Inflammatory macrophage treated with lipopolysaccharide for 1 hour (primary cell): ENCODE data around the gene TMEM147.

ENCODE experiments used
- DNase-seq, 2 donors: peaks; one replicate each; pipeline ENCODE4 v3.0.0-alpha.2; 2020 to 2022

The TMEM147 gene

DNA sequence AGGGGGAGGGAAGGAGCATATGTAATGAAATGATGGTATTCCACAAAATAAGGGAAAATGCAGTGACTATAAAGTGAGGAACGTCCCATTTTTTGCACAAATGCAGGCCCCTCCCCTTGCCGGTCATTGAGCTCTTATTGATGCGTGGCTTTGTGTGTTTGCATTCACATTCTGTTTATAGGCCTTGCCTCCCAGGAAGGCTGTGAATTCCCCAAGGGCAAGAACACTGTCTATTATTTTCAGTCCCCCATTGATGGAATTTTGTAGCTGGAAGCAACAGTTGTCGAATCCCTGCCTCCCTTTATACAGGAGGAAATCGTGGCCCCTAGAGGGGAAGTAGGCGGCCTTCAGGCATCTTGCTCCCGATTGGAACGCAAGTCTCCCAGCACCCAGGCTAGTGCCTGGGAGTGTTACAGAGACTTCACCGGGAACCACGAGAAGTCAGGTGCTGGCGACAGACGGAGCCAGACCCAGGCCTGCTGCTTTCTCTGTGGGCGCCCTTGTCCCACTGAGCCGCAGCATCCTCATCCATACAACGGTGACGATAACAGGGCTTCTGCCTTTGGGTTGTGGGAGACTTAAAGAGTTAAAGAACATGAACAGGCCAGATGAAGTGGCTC, 24.2 kb upstream of the TMEM147 start:
- no peak for DNase-seq

DNA sequence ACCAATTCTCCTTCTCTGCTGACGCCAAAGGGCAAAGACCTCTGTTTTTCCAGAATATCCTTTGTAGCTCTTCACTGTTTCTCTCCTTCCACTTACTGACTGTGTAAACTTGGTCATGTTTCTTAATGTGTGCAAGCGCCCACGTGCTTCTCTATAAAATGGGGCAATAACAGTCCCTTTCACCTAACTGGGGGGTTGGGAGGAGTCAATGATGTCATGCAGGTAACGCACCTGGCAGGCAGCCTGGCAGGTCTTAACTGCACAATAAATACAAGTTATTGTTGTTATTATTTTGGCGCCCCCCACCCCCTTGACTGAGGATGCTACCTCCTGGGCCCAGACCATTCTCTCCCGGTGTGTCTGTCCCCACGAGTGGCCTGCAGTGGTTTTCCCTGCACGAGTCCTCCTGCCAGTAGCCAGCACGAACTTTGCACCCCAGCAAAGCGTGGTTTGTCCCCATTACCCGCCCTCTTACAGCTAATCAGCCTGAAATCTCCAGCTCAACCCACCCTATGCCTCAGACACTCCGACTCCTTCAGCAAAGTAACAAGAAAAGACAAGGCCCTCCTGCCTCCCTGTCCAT, 22.6 kb upstream of the TMEM147 start:
- DNase-seq = no peak

DNA sequence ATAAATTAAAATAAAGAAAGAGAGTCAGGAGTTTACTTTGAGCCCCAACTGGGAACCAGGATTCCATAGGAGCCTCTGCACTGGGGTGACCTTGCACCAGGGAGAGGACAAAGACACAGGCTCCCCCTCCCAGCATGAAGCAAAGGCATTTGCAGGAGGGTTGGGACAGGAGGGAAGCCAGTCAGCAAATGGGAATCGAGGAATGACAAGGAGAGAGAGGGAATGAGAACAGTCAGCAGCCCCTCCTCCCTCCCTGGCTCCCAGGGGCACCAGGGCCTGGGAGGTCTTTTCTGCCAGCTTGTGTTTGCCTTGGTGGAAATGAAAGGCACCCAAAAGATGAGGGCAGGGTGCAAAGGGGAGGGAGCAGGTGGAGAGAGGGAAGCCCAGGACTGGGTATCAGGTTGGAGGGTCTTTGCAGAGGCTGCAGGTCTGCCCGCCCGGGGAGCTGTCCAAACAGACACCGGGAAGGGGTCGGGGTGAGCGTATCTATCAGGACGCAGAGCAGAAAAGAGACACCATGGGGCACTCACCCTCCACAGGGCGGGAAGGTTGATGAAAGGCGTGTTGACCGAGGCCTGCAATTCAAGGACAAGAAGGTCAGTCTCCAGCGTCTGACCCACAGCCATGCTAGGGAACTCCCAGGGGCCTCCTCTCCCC, 21.1 kb upstream of the TMEM147 start:
- DNase-seq = no peak

DNA sequence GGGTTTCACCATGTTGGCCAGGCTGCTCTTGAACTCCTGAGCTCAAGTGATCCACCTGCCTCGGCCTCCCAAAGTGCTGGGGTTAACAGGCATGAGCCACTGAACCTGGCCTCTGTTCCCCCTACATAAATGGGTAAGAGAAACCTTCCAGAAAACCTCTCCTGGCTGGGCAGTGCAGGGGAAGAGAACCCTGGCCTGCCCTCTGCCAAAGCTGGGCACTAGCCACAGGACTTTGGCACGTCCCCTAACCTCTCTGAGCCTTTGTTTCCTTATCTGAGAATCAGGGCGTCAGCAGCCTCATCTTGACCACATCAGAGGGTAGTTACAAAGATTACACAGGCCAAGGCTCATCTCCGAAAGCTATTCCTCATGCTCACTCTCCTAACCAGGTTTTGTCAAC, 19.6 kb upstream of the TMEM147 start:
- DNase-seq = no peak

DNA sequence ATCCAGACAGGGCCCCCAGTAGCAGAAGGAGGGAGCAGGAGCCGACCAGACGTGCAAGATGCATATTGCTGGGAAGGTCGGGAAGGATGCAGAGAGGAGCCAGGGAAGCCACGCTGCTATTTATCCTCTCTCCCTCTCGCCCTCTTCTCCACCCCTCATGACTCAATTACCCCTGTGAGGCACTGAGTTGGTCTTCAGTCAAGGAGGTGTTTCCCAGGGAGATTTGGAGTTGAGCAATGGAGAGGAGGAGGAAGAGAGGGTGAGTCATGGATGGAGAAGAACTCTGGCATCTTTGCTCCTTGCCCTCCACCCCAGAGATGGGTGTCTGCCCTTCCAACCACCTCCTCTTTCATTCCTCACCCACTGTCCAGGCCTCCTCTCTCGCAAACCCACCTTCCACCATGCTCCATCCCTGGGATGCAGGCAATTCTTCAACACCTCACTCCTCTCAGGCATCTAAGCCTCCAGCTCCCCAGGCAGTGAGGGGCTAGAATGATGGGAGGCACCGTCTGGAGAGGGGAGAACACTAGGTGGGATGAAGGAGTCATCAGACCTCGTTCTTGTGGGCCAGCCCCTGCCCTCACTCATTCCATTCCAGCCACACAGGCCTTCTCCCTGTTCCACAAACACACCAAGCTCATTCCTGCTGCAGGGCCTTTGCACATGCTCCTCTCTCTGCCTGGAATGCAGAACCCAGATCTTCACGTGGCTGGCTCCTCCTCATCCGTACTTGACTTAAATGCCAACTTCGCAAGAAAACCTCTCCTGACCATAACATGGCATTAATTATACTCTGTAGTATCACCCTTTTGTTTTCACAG, 17.0 kb upstream of the TMEM147 start, which contains the start of gene SBSN:
Gene SBSN (minus strand): TSS at position 94 of the 821 bp plus-strand sequence. CDS start 30 bp downstream, at position 64.
- DNase-seq = peak; percentile 23 to 63

DNA sequence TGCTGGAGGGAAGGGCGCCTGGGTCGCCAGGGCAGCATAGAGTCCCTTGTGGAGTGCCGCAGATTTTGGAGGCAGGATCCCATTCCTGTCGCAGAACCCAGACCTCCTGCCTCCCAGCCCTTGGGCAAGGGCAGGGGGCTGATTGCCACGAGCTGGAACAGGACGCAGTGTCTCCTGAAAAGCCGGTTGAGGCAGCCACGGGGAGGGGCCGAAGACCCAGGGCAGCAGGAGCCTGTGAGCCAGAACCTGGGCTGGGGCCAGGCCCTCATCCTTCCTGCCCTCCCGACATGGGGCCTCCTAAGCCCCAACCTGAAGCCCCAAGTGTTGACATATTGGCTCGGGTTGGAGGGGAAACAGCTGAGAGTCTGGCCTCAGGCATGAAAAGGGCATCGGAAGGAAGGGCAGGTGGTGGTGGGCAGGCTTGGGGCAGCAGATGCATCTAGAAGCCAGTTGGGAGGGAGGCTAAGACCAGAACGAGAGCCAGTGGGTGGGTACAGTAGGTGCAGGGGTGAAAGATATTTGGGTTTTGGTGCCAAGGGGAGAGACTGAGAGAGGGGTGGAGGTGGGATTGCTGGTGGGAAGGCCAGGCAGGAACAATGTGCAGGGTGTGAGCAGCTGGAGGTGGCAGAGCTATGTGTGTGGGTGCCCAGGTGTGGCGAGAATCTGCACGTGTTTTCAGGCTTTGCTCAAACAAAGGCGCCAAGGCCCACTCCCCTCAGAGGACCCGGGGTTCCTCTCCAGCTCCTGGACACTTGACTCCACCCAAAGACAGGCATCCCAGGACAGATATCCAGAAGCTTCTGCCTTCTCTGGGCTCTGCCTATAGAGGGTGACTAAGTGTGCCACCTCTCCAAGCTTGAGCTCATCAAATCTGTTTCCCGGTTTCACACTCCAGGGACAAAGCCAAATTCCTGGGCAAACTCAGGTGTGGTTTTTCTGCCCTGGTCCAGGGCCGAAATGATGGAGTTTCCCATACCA, 15.9 kb upstream of the TMEM147 start:
- no peak for DNase-seq

DNA sequence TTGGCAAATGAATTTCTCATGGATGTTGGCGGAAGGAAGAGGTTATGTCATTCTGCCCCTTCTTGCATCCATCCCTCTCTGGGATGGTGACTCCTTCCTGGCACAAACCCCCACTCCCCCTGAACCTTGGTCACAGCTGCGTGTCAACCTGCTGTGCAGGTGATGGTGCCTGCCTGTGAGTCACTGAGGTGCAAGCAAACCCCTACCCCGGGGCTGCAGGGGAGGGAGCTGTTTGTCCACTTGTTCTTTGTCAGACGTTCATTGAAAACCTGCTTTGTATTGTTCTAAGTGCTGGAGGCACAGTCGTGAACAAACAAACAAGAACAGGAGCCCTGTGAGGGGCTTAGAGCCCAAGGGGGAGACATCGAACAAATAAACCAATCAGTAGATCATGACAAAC, 14.1 kb upstream of the TMEM147 start:
- no peak for DNase-seq

DNA sequence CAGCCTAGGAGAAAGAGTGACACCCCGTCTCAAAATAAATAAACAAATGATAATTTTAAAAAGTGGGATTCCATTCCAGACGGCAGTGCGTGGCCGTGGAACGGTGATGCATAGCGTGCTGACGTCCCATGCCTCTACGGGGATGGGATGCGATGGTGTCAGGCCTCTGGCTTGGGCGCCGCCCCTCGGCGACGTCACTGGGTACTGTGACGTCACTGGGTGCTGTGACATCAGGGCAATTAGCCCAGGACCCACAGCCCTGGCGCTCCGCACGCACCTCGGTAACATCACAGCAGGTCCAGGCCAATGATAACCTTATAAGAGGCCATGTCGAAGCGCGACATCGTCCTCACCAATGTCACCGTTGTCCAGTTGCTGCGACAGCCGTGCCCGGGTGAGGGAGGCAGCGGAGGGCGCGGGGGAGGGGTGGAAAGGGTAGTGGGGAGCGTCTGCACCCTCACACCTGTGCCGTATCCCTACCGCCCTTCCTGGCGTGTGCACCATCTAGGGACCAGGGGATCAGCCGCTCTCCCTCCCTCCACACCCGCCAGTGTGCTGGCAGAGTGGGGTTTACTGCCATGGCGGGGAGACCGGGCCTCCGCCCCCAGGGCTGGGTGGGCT, 12.1 kb upstream of the TMEM147 start, which contains the start of gene GAPDHS:
Gene GAPDHS (plus strand): TSS at position 256 of the 621 bp plus-strand sequence. CDS start 72 bp downstream, at position 328.
- DNase-seq = no peak

DNA sequence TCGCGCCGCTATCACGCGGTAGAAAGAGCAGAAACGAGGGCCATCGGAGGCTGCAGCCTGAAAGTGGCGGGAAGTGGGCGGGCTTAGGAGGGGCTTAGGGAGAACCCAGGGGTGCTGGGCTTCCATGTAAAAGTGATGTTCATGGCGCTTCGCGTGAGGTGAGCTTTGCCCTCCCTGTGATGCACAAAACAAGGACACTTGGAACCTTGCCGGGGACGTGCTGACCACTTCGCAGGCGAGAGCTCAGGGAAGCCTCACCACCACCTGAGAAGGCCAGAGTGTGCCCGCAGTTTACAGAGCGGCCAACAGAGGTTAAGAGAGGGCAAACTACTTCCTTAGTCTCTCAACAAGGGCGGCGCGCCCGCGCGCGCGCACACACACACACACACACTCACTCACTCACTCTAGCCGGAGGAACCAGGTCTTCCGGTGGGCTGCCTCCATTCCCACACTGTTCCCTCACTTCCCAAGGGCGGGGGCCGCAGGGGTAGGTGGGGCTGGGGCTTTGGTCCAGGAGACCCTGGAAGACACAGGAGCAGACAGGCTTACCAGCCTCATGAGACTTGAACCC, 11.5 kb upstream of the TMEM147 start:
- DNase-seq = peak; percentile 15 to 18

DNA sequence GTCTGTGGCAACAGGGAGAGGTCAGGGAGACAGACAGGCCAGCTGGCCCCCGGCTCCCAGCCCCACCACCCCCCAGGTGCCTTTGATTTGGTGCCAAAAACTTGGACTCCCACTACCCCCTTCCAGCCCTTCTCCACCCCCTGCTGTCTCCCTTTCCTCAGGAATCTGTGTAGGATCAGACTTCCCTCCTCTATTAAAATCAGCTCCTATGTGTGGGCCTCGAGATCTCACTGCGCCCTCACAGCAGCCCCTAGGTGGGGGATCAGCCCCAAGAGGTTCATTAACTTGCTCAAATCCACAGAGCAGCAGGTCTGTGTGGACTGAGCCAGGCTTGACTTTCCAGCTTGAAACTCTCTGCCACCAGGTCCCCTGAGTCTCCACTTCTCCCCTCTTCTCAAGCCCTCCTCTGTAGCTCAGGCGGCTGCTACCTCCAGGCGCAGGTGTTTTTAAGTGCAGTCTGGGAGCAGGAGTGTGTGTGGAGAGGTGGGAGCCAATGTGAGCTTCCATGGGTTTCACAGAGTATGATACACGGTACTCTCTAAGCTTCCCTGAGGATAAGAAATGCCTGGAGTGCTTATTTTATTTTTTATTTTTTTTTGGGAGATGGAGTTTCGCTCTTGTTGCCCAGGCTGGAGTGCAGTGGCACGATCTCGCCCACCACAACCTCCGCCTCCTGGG, 10.5 kb upstream of the TMEM147 start:
- DNase-seq = no peak

DNA sequence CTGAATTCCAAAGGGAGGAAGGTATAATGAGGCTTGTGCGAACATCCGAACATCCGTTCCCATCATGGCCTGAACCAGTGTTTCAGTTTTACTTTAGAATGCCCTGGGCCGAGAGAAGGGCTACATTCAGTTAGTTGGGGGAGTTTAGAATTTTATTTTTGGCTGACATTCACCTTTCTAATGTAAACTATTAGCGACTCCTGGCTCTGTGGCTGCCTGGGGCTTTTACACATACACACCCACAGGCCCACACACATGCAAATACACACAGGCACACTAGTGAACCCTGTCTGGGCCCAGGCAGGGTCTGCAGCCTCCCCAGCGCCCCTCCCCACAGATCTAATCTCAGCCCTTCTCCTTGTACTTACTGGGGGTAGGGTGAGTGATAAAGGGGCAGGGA, 6.1 kb upstream of the TMEM147 start:
- no peak for DNase-seq

DNA sequence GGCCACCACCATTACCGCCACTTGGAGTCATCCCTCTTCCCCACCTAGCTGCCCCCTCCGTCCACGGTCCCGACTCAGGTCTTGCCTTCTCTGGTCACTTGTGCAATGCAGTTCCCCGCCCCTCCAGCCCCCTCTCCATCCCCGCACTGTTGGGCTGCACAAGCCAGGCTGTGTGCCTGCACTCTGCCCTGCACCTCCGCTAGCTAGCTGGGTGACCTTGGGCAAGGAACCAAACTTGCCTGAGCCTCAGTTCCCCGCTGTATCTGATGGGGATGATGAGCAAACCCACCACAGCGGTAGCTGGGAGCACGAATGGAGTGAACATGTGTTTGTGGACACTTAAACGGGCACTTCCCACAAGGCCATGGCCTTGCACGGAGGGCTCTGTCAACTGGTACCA, 5.6 kb upstream of the TMEM147 start:
- DNase-seq = no peak

DNA sequence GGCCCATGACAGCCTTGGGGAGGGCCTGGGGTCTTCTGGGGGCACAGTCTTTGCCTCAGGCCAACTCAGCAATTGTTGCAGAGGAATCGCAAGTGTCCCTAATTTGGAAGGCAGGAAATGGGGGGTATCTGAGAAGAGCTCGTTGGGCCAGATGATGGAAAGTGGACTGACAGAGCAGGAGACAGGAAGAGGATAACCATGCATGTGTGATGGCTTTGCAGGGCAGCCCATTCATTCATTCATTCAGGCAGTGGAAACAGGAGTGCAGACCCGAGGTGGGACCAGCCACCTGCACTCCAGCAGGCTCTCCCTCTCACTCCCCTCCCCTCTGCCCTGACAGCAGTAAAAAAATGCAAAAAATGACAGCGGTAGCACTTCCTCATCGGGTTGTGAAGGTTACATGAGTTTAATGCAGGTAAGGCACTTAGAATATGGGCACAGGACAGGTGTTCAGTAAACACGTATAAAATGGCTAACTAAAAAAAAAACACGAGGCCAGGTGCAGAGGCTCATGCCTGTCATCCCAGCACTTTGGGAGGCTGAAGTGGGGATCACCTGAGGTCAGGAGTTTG, 5.0 kb upstream of the TMEM147 start:
- no peak for DNase-seq

DNA sequence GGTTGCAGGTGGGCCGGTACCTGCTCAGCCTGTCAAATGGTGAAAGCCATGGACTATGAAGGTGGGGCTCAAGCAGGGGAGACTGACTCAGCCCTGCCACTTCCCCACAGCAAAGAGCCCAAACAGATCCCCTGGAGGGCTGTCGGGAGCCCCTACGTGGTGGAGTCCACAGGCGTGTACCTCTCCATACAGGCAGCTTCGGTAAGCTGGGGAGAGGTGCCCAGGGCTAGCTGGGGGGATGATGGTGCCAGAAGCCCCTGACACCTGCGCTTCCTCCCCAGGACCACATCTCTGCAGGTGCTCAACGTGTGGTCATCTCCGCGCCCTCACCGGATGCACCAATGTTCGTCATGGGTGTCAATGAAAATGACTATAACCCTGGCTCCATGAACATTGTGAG, 3.2 kb upstream of the TMEM147 start:
- DNase-seq = no peak

DNA sequence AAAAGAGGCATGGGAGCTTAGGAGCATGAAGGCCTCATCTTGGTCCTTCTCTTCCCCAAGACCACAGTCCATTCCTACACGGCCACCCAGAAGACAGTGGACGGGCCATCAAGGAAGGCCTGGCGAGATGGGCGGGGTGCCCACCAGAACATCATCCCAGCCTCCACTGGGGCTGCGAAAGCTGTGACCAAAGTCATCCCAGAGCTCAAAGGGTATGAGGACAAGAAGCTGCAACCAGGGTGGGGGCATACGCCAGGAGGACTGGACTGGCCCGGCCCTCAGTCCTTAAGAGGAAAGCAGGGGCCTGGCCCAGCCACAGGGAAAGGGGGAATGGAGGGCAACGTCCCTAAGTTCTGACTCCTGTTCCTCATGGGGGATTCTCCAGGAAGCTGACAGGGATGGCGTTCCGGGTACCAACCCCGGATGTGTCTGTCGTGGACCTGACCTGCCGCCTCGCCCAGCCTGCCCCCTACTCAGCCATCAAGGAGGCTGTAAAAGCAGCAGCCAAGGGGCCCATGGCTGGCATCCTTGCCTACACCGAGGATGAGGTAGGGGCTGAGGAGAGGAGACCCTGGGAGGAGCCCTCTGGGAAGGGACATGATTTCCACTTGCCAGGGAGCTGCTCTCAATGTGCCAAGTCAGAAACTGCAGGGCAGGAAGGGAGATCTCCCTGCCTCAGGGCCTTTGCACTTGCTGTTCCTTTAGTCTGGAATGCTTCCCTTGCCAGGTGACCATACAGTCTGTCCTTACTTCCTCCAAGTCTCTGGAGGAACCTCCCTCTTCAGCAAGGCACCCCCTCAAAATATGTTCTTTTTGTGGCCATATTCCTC, 1.9 kb upstream of the TMEM147 start:
- no peak for DNase-seq

DNA sequence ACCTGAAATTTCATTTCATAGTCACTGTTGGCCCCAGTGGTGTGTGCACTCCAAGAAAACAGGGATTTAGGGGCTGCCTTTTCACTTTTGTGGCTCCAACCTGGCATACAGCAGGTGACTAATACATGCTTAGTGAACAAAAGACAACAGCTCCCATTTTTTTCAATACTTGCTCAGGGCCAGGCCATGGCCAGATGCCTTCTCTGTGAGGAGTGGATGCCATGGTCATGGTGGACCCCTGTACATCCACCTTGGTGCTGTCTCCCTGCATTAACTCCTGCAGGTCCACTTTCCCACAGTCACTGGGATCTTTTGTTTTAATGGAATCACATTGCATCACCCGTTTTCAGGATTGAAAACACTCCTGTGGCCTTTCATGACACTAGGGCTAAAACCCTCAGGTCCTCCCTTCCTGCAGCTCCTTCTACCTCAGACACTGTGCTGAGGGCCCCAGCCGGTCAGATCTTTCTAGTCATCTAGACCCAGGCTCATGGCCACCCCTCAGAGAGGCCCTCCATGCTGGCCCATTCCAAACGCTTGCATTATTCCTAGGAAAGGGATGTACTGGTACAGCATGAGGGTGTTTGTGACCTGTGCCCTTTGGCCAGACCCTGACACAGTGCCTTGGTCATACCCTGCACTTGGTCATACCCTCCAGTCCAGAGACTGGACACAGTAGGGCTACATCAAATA, 1.2 kb upstream of the TMEM147 start:
- no peak for DNase-seq

DNA sequence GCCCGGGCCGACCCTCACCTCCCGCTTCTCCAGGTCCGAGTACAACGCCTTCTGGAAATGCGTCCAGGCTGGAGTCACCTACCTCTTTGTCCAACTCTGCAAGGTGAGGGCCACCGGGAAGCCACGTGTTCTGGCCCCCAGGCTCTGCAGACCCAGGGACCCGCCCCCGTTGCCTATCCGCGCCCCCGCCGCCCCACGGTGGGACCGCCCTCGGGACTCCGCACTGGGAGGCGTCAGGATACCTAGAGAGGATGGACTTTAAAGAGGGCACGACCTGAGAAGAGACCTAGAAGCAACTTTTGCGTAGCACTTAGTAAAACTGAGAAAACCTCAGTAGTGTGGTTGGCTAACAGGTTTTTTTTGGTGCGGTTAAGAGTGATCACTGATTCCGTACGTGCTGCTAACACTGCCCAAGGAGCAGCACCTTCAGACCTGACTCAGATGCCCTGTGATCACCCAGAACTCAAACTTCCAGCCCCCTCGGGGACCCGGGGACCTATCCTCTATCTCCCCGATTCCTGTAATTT, 492 bp downstream of the TMEM147 start:
- no peak for DNase-seq

DNA sequence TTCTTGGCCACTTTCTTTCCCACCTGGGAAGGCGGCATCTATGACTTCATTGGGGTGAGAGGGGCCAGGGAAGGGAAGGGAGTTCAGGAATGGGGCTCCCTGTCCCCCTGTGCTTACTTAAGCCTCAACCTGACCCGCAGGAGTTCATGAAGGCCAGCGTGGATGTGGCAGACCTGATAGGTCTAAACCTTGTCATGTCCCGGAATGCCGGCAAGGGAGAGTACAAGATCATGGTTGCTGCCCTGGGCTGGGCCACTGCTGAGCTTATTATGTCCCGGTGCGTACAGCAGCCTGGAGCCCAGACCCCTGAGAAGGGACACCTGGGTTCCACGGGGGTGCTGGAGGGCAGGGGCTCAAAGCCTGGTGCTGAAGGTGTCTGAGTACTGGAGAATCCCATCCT, 1.1 kb downstream of the TMEM147 start:
- DNase-seq = no peak
